Testis (tissue), 3 donors: ENCODE measurements around the gene CINP. TPM values are rescaled to one million over a fixed set of nuclear protein-coding genes. Genes with fewer than 3 reads are reported as not detected.

ENCODE experiments used
- DNase-seq: peaks from one replicate; pipeline ENCODE4 v3.0.0-alpha.2; 2019
- H3K27ac ChIP-seq, 2 donors: fragments of 200-600 bp; sonication (generic); one replicate each; pipeline ENCODE4 v1.5.1; 2019
- H3K27me3 ChIP-seq: fragments of 200-600 bp; sonication (generic); one replicate; pipeline ENCODE4 v1.5.1; 2019
- H3K36me3 ChIP-seq: fragments of 200-600 bp; sonication (generic); one replicate; pipeline ENCODE4 v1.5.1; 2017; ENCODE audit warnings: low read depth; ENCODE audit errors: missing control alignments
- H3K4me1 ChIP-seq: fragments of 200-600 bp; sonication (generic); one replicate; pipeline ENCODE4 v1.5.1; 2019
- H3K4me3 ChIP-seq, 2 donors: fragments of 200-600 bp; sonication (generic); one replicate each; pipeline ENCODE4 v1.5.1; 2017 to 2019
- H3K9me3 ChIP-seq: fragments of 200-600 bp; sonication (generic); one replicate; pipeline ENCODE4 v1.5.1; 2017
- POLR2A ChIP-seq: fragments of 450-650 bp; IDR thresholded peaks from one replicate; pipeline ENCODE4 v1.6.1; 2017; ENCODE audit warnings: antibody characterized with exemption, mild to moderate bottlenecking, moderate library complexity
- WGBS, 2 donors: methylation state at CpG; one replicate each; pipeline ENCODE4 v1.1.5; 2018; 5-methylcytosine and 5-hydroxymethylcytosine counted together
- intact Hi-C: fragments of 100-400 bp; cut with DNase I; formaldehyde crosslinking; loops from one replicate; pipeline ENCODE4 v1.15.1; 2023; ENCODE audit warnings: low total_unique reads
- polyA plus RNA-seq: library from polyadenylated mRNA; stranded (reverse); fragments of 350-450 nt; fragmentation: Illumina TruSeq; extraction: RNeasy Lipid Tissue Mini Kit (QIAGEN cat#74804); gene quantifications from one replicate; pipeline ENCODE4 v1.2.3, GENCODE V29; 2014; ENCODE audit warnings: low read depth, low replicate concordance; ENCODE audit not compliant: insufficient read depth
- total RNA-seq, 2 donors: library from RNA; depleted of rRNA; stranded (reverse); fragments of >200 nt; gene quantifications; one replicate each; pipeline ENCODE4 v1.2.3, GENCODE V29; 2016
- TF ChIP-seq, protein P1 (sequence below), 3 experiments: fragments of 450-650 bp in 2 of 3; fragments of 200-600 bp in 1 of 3; sonication (generic) in 1 of 3; IDR thresholded peaks; one replicate each; pipeline ENCODE4 v1.5.1; 2016 to 2019; ENCODE audit warnings: antibody characterized with exemption in 3 of 3, mild to moderate bottlenecking in 2 of 3, moderate library complexity in 1 of 3

CINP gene
- total and polyA plus RNA-seq, 3 donors from 2014 or later = 55.1 to 80.6 (median 70.1) TPM

DNA sequence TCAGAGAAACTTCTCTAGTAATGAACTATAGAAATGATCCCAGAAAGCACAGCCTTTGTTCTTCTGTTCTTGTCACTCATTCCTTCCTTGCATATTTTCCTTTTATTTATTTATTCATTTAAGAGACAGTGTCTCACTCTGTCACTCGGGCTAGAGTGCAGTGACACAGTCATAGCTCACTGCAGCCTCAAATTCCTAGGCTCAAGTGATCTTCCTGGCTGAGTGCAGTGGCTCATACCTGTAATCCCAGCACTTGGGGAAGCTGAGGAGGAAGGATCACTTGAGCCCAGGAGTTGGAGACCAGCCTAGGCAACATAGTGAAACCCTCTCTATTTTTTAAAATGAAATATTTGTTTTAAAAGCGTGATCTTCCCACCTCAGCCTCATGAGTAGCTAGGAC is 11.6 kb upstream of the CINP start:
- no peaks in the 10 kb centered on the region for H3K9me3 ChIP-seq
- no peak overlapping the region for H3K27ac ChIP-seq
- no peaks in the 10 kb centered on the region for H3K27me3 ChIP-seq
- TF ChIP-seq POLR2A = no peak
- TF ChIP-seq, protein P1, sequence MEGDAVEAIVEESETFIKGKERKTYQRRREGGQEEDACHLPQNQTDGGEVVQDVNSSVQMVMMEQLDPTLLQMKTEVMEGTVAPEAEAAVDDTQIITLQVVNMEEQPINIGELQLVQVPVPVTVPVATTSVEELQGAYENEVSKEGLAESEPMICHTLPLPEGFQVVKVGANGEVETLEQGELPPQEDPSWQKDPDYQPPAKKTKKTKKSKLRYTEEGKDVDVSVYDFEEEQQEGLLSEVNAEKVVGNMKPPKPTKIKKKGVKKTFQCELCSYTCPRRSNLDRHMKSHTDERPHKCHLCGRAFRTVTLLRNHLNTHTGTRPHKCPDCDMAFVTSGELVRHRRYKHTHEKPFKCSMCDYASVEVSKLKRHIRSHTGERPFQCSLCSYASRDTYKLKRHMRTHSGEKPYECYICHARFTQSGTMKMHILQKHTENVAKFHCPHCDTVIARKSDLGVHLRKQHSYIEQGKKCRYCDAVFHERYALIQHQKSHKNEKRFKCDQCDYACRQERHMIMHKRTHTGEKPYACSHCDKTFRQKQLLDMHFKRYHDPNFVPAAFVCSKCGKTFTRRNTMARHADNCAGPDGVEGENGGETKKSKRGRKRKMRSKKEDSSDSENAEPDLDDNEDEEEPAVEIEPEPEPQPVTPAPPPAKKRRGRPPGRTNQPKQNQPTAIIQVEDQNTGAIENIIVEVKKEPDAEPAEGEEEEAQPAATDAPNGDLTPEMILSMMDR (IDR thresholded peaks at IDR 0.05) = no peak
- H3K36me3 ChIP-seq = no peaks in the 10 kb centered on the region
- no peak for DNase-seq
- no peak overlapping the region for H3K4me3 ChIP-seq
- H3K4me1 ChIP-seq = peaks cover 6% of the 10 kb centered on the region
- 81 to 93% methylated on average over 2 of the region's 2 CpGs for WGBS, 2 donors
- intact Hi-C loops = no loop called here

DNA sequence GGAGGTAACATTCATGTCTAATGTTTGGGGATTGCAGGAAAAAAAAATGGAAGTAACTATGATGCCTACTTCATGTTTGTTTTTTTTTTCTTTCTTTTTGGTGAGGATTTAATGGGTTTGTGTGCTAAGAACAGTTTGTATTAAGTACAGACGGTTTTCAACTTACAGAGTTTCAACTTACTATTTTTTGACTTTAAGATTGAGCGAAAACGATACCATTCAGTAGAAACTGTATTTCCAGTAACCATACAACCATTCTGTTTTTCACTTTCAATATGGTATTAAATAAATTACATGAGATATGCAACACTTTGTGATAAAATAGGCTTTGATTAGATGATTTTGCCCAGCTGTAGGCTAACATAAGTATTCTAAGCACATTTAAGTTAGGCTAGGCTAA is 10.4 kb upstream of the CINP start:
- H3K27me3 ChIP-seq = no peaks in the 10 kb centered on the region
- no peak overlapping the region for H3K4me3 ChIP-seq
- DNase-seq = no peak
- intact Hi-C loops = no loop called here
- H3K4me1 ChIP-seq = peaks cover 6% of the 10 kb centered on the region
- TF ChIP-seq POLR2A = no peak
- TF ChIP-seq, protein P1 (IDR thresholded peaks at IDR 0.05) = no peak
- WGBS, 2 donors = 89 to 90% methylated on average over 3 of the region's 3 CpGs
- H3K36me3 ChIP-seq = no peaks in the 10 kb centered on the region
- no peaks in the 10 kb centered on the region for H3K9me3 ChIP-seq
- H3K27ac ChIP-seq = no peak overlapping the region

DNA sequence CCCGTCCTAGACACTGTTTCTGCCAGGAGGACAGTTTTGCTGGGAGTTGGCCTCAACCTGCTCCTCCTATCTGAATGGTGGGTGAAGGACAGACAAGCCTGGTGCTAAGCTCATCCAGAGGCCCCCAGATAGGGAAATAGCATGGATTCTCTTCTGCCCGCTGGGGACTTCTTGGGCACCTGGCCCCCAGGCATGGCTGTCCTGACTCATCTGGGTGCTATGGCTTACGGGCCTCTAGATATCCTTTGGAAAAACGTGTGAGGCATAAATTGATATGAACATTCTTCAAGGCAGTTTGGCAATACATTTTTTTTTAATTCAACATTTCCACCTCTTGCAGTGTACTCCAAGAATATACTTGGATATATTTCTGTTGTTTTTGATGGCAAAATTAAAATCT is 8.7 kb upstream of the CINP start:
- H3K36me3 ChIP-seq = no peaks in the 10 kb centered on the region
- WGBS, 2 donors = 78 to 87% methylated on average over 3 to 4 of the region's 4 CpGs
- no peak overlapping the region for H3K4me3 ChIP-seq
- TF ChIP-seq, protein P1 (IDR thresholded peaks at IDR 0.05) = no peak
- TF ChIP-seq POLR2A = no peak
- H3K27ac ChIP-seq = no peak overlapping the region
- H3K4me1 ChIP-seq = peaks cover 6% of the 10 kb centered on the region
- H3K9me3 ChIP-seq = no peaks in the 10 kb centered on the region
- DNase-seq = no peak
- no peaks in the 10 kb centered on the region for H3K27me3 ChIP-seq
- intact Hi-C loops = no loop called here

DNA sequence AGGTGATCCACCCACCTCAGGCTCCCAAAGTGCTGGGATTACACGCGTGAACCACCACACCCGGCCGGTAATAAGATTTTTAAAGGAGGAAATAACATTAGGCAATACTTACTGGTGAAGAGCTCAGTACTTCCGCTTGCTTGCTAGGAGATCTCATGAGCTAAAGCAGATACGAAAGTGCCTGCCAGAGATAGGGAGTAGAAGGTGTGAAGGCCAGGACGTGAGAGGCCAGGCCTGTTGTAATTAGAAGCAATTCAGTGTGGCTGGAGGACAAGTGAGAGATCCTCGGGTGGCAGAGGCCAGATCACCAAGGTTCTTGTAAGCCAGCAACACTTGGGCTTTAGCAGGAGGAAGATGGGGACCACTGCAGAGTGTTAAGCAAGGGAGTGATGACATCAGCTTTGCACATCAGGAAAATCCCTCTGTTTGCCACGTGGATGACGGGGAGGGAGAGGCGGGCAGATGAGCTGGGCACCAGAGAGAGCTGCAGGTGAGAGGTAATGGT is 7.7 kb upstream of the CINP start:
- H3K4me3 ChIP-seq = no peak overlapping the region
- intact Hi-C loops = no loop called here
- DNase-seq = peak; percentile 29
- no peaks in the 10 kb centered on the region for H3K27me3 ChIP-seq
- H3K9me3 ChIP-seq = no peaks in the 10 kb centered on the region
- H3K4me1 ChIP-seq = peaks cover 6% of the 10 kb centered on the region
- no peak for TF ChIP-seq POLR2A
- TF ChIP-seq, protein P1 (IDR thresholded peaks at IDR 0.05) = no peak
- H3K27ac ChIP-seq = no peak overlapping the region
- H3K36me3 ChIP-seq = no peaks in the 10 kb centered on the region
- WGBS, 2 donors = 71 to 76% methylated on average over 11 of the region's 11 CpGs

DNA sequence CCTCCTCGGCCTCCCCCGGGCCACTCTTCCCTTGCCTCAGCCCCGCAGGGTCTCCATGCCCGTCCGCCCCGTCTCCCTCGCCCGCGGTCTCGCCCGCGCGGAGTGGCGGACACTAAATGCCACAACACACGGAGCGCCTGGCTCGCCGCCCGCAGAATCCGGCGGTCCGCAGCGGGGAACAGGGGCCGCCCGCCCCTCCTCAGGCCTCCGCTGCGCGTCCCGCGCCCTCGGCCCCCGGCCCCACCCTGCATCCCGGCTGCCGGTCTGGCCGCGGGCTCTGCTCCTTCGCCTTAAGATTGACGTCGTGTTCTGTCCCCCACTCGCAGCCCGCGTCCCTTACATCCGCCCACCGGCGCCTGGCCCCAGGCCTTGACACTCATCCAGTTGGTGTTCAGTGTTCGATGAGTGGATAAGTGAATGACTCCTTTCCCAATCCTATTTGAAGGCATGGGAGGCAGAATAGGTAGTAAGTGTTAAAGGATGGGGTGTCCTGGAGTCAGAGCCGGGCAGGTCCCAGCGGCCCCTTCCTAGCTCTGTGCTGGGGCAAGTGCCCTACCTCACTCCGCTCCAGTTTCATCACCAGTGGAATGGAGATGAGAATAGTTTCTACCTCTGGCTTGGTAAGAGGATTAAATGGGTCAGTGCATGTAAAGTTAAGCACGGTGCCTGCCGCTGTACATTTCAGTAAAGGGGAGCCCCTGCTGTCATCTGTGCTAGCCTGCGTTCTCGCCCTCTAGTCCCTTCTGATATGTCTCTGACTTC is 673 bp upstream of the CINP start:
- Histone ChIP-seq H3K27ac (peak overlapping the region; percentile 88 to 92), H3K4me3 (peak overlapping the region; percentile 97 to 98), H3K9me3 (no peaks in the 10 kb centered on the region), H3K36me3 (no peaks in the 10 kb centered on the region), H3K4me1 (peaks cover 17% of the 10 kb centered on the region), H3K27me3 (no peaks in the 10 kb centered on the region)
- TF ChIP-seq, protein P1 (IDR thresholded peaks at IDR 0.05) = no peak
- TF ChIP-seq POLR2A = no peak
- DNase-seq = peak; percentile 35
- intact Hi-C loops = no loop called here
- WGBS, 2 donors = 1 to 5% methylated on average over 10 to 53 of the region's 53 CpGs
